Measurements from ENCODE around the gene SLC22A12. TPM values are rescaled to one million over a fixed set of nuclear protein-coding genes. Genes with fewer than 3 reads are reported as not detected.

The SLC22A12 gene
- total RNA-seq, 1 experiment from 2014 or later: not detected

DNA sequence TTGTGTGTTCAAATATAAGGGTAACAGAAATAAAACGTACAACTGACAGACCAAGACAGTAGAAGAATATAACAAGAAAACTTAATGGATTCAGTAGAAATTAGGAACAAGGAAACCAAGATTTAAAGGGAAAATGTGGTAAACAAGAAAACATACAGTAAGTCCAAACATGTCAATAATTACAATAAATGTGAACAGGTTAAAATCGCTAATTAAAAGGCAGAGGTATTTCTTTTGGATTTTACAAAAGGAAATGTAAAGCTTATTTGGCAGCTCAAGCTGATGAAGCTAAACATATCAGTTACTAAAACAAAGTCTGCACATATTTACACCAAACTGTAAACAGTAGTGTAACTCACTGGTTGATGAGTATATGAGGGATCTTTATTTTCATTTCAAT is 2.3 kb upstream of the SLC22A12 start:
- Histone ChIP-seq H3K27me3 (ENCODE audit: low read length) (peaks cover 4% of the 10 kb centered on the region; the same call in 1 of the 2 replicates), H3K36me3 (ENCODE audit: low read depth, low read length) (no peaks in the 10 kb centered on the region), H4K20me1 (ENCODE audit: low read length) (no peaks in the 10 kb centered on the region), H2AFZ (ENCODE audit: low read length) (no peak overlapping the region), H3K9me2 (replicated peaks; ENCODE audit: low read length) (no peaks in the 10 kb centered on the region), H3K4me1 (ENCODE audit: insufficient read depth, low read length) (peaks cover 2% of the 10 kb centered on the region), H3K27ac (ENCODE audit: low read length) (no peak overlapping the region), H3K4me3 (ENCODE audit: low read length) (no peak overlapping the region), H3K9me3 (ENCODE audit: low read length) (peaks cover 3% of the 10 kb centered on the region; the same call in 1 of the 2 replicates), H3K9ac (ENCODE audit: low read length) (no peak overlapping the region), H3K4me2 (ENCODE audit: low read length) (no peak overlapping the region), H3K79me2 (ENCODE audit: low read length) (no peaks in the 10 kb centered on the region), H3F3A (ENCODE audit: low read length, unreplicated experiment) (no peaks in the 10 kb centered on the region)
- POLR2A ChIA-PET (ENCODE audit: unreplicated experiment): no interaction called here
- TF ChIP-seq, protein P1, sequence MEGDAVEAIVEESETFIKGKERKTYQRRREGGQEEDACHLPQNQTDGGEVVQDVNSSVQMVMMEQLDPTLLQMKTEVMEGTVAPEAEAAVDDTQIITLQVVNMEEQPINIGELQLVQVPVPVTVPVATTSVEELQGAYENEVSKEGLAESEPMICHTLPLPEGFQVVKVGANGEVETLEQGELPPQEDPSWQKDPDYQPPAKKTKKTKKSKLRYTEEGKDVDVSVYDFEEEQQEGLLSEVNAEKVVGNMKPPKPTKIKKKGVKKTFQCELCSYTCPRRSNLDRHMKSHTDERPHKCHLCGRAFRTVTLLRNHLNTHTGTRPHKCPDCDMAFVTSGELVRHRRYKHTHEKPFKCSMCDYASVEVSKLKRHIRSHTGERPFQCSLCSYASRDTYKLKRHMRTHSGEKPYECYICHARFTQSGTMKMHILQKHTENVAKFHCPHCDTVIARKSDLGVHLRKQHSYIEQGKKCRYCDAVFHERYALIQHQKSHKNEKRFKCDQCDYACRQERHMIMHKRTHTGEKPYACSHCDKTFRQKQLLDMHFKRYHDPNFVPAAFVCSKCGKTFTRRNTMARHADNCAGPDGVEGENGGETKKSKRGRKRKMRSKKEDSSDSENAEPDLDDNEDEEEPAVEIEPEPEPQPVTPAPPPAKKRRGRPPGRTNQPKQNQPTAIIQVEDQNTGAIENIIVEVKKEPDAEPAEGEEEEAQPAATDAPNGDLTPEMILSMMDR (conservative IDR thresholded peaks at IDR 0.05; ENCODE audit: low read depth, low read length): no peak
- TF ChIP-seq EZH2phosphoT487 (IDR thresholded peaks at IDR 0.05; ENCODE audit: borderline replicate concordance, low read length) (no peak), EZH2 (IDR thresholded peaks at IDR 0.05; ENCODE audit: low read length, unreplicated experiment) (no peak)
- BruUV-seq (replicated peaks): no TSS peak
- ATAC-seq (no peak), DNase-seq (no peak)
- intact Hi-C loops (cut with micrococcal nuclease): no loop called here
- CTCF ChIA-PET: no interaction called here

DNA sequence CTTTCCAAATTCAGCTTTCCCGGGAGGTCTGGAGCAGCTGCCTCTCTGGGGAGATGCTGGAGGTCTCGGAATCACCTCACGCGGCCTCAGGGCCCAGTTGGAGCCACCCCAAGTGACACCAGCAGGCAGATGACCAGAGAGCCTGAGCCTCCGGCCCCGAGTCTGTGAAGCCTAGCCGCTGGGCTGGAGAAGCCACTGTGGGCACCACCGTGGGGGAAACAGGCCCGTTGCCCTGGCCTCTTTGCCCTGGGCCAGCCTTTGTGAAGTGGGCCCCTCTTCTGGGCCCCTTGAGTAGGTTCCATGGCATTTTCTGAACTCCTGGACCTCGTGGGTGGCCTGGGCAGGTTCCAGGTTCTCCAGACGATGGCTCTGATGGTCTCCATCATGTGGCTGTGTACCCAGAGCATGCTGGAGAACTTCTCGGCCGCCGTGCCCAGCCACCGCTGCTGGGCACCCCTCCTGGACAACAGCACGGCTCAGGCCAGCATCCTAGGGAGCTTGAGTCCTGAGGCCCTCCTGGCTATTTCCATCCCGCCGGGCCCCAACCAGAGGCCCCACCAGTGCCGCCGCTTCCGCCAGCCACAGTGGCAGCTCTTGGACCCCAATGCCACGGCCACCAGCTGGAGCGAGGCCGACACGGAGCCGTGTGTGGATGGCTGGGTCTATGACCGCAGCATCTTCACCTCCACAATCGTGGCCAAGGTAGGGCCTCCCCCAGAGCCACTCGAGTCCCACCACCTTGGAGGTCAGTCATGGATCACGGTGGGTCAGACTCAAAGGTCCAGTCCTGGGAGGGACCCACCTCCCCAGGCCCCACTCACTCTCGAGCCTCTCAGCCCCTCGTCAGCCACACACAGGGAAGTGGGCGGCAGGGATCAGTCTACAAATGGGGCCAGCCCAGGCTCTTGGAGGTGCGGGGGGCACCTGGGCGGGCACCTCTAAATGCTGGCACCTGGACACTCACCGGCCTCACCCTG is 525 bp downstream of the SLC22A12 start:
- ChIA-PET CTCF (no interaction called here), POLR2A (ENCODE audit: unreplicated experiment) (no interaction called here)
- Histone ChIP-seq H3K4me3 (ENCODE audit: low read length) (no peak overlapping the region), H4K20me1 (ENCODE audit: low read length) (no peaks in the 10 kb centered on the region), H3K36me3 (ENCODE audit: low read depth, low read length) (no peaks in the 10 kb centered on the region), H3K4me1 (ENCODE audit: insufficient read depth, low read length) (no peaks in the 10 kb centered on the region), H3K4me2 (ENCODE audit: low read length) (no peak overlapping the region), H3K9me2 (replicated peaks; ENCODE audit: low read length) (no peaks in the 10 kb centered on the region), H3K27me3 (ENCODE audit: low read length) (peaks cover 1% of the 10 kb centered on the region; the same call in 1 of the 2 replicates), H3K9me3 (ENCODE audit: low read length) (peaks cover 3% of the 10 kb centered on the region; the same call in 1 of the 2 replicates), H2AFZ (ENCODE audit: low read length) (no peak overlapping the region), H3K9ac (ENCODE audit: low read length) (no peak overlapping the region), H3F3A (ENCODE audit: low read length, unreplicated experiment) (no peaks in the 10 kb centered on the region), H3K27ac (ENCODE audit: low read length) (no peak overlapping the region), H3K79me2 (ENCODE audit: low read length) (no peaks in the 10 kb centered on the region)
- no peak for DNase-seq
- BruUV-seq (replicated peaks): no TSS peak
- no peak for ATAC-seq
- TF ChIP-seq EZH2 (IDR thresholded peaks at IDR 0.05; ENCODE audit: low read length, unreplicated experiment) (no peak), EZH2phosphoT487 (IDR thresholded peaks at IDR 0.05; ENCODE audit: borderline replicate concordance, low read length) (no peak)
- TF ChIP-seq, protein P1 (conservative IDR thresholded peaks at IDR 0.05; ENCODE audit: low read depth, low read length): no peak
- intact Hi-C loops (cut with micrococcal nuclease): no loop called here

DNA sequence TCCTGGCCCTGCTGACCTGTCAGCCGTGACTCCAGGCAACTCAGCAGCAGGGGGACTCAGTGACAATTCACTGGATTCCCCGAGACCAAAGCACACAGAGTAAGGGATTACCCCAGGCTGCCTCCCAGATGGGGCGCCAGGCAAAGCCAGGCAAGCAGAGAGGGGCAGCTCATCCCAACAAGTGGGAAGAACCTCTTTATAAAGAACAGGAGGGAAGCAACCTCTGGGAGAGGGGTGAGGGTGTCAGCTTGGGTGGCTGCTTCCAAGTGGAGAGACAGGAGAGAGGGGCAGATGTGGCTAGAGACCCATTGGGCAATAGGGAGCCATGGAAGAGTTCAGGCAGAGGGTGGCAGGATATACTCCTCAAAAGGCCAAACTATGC is 1.2 kb downstream of the SLC22A12 start:
- Histone ChIP-seq H3K36me3 (ENCODE audit: low read depth, low read length) (no peaks in the 10 kb centered on the region), H3K9me2 (replicated peaks; ENCODE audit: low read length) (no peaks in the 10 kb centered on the region), H3F3A (ENCODE audit: low read length, unreplicated experiment) (no peaks in the 10 kb centered on the region), H3K9me3 (ENCODE audit: low read length) (peaks cover 3% of the 10 kb centered on the region; the same call in 1 of the 2 replicates), H3K4me1 (ENCODE audit: insufficient read depth, low read length) (no peaks in the 10 kb centered on the region), H4K20me1 (ENCODE audit: low read length) (no peaks in the 10 kb centered on the region), H3K27me3 (ENCODE audit: low read length) (no peaks in the 10 kb centered on the region; the same call in 1 of the 2 replicates), H2AFZ (ENCODE audit: low read length) (no peak overlapping the region), H3K79me2 (ENCODE audit: low read length) (no peaks in the 10 kb centered on the region), H3K27ac (ENCODE audit: low read length) (no peak overlapping the region), H3K4me3 (ENCODE audit: low read length) (no peak overlapping the region), H3K9ac (ENCODE audit: low read length) (no peak overlapping the region), H3K4me2 (ENCODE audit: low read length) (no peak overlapping the region)
- intact Hi-C loops (cut with micrococcal nuclease): no loop called here
- no TSS peak for BruUV-seq (replicated peaks)
- TF ChIP-seq, protein P1 (conservative IDR thresholded peaks at IDR 0.05; ENCODE audit: low read depth, low read length): no peak
- no peak for TF ChIP-seq EZH2 (IDR thresholded peaks at IDR 0.05; ENCODE audit: low read length, unreplicated experiment)
- TF ChIP-seq EZH2phosphoT487 (IDR thresholded peaks at IDR 0.05; ENCODE audit: borderline replicate concordance, low read length): no peak
- ChIA-PET CTCF (no interaction called here), POLR2A (ENCODE audit: unreplicated experiment) (no interaction called here)
- DNase-seq: no peak
- no peak for ATAC-seq
